Uterus (tissue), 2 donors: ENCODE data around the gene FAM118B.

ENCODE experiments used
- POLR2A ChIP-seq, 2 donors: fragments of 450-650 bp; IDR thresholded peaks; one replicate each; pipeline ENCODE4 v1.6.1; 2016; ENCODE audit warnings: antibody characterized with exemption in 2 of 2, mild to moderate bottlenecking in 1 of 2, moderate library complexity in 1 of 2
- TF ChIP-seq, protein P1 (sequence below), 4 experiments: fragments of 200-600 bp in 2 of 4; fragments of 450-650 bp in 2 of 4; sonication (generic) in 2 of 4; IDR thresholded peaks; one replicate each; pipeline ENCODE4 v1.5.1; 2016 to 2019; ENCODE audit warnings: antibody characterized with exemption in 4 of 4, mild to moderate bottlenecking in 2 of 4, moderate library complexity in 1 of 4

DNA sequence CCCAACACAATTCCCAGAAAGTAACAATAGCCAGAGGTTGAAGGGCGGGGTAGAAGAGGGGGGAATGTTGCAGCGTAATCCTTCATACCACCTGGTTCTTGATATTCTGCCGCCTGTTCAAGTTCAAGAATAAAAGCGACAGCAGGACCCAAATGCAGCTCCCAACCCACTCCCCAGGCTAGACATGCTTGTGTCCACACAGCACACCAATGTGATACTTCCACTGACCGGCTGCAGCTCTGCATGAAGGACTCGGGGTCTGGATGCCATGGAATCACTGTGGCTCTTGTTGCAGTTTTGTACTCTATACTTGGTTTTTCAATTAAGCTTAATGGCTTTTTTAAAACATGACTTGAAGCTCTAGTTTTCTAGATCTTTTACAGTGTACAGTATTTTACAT, 50.6 kb downstream of the FAM118B start:
- no peak for TF ChIP-seq POLR2A (IDR thresholded peaks at IDR 0.05)
- TF ChIP-seq, protein P1, sequence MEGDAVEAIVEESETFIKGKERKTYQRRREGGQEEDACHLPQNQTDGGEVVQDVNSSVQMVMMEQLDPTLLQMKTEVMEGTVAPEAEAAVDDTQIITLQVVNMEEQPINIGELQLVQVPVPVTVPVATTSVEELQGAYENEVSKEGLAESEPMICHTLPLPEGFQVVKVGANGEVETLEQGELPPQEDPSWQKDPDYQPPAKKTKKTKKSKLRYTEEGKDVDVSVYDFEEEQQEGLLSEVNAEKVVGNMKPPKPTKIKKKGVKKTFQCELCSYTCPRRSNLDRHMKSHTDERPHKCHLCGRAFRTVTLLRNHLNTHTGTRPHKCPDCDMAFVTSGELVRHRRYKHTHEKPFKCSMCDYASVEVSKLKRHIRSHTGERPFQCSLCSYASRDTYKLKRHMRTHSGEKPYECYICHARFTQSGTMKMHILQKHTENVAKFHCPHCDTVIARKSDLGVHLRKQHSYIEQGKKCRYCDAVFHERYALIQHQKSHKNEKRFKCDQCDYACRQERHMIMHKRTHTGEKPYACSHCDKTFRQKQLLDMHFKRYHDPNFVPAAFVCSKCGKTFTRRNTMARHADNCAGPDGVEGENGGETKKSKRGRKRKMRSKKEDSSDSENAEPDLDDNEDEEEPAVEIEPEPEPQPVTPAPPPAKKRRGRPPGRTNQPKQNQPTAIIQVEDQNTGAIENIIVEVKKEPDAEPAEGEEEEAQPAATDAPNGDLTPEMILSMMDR (IDR thresholded peaks at IDR 0.05), result no peak
